GM12875 (cell line): Measurements from ENCODE around the gene SMCP.

Experiments used
- H3K4me3 ChIP-seq: one replicate; pipeline ENCODE4 v1.5.1; 2011; ENCODE audit warnings: low read depth, low read length, control low read depth
- TF ChIP-seq, protein P1 (sequence below): IDR thresholded peaks from 2 replicates; pipeline ENCODE4 v1.5.1; 2011; ENCODE audit warnings: low read depth, mild to moderate bottlenecking, control low read depth, inconsistent platforms, low read length, moderate library complexity, borderline replicate concordance; ENCODE audit not compliant: insufficient read depth

The SMCP gene

DNA sequence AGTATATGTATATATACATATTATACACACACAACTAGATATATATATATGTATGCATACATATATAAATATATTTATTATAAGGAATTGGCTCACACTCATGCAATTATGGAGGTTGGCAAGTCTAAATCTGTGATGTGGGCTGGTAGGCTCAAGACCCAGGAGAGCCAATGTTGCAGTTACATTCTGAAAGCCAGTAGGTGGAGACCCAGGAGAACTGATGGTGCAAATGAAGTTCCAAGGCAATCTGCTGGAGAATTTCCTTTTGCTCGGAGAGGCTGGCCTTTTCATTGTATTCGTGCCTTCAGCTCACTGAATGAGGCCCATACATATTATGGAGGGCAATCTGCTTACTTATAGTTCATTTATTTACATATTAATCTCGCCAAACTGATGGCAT, 39.7 kb downstream of the SMCP start:
- TF ChIP-seq, protein P1, sequence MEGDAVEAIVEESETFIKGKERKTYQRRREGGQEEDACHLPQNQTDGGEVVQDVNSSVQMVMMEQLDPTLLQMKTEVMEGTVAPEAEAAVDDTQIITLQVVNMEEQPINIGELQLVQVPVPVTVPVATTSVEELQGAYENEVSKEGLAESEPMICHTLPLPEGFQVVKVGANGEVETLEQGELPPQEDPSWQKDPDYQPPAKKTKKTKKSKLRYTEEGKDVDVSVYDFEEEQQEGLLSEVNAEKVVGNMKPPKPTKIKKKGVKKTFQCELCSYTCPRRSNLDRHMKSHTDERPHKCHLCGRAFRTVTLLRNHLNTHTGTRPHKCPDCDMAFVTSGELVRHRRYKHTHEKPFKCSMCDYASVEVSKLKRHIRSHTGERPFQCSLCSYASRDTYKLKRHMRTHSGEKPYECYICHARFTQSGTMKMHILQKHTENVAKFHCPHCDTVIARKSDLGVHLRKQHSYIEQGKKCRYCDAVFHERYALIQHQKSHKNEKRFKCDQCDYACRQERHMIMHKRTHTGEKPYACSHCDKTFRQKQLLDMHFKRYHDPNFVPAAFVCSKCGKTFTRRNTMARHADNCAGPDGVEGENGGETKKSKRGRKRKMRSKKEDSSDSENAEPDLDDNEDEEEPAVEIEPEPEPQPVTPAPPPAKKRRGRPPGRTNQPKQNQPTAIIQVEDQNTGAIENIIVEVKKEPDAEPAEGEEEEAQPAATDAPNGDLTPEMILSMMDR: peak; percentile 24; the same call in 1 of the 2 replicates
- H3K4me3 ChIP-seq: no peak overlapping the region

DNA sequence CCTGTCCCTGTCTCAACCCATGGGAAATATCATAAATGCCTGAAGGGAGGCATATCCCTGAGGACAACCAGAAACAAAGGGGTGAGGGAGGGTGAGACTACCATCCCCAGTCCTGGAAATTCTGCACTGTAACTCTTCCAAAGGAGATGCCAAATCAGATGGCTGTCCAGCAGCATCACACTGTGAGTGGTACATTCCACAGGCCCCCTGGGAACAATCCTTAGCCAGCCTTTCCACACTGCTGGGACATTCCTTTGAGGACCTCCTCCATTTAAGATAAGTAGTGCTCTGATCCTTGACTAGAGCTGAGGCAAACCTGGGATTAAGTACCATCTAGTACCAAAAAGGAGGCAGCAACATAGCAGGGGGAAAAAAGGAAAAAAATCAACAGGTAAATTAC, 40.9 kb downstream of the SMCP start:
- H3K4me3 ChIP-seq: no peak overlapping the region
- TF ChIP-seq, protein P1: no peak

DNA sequence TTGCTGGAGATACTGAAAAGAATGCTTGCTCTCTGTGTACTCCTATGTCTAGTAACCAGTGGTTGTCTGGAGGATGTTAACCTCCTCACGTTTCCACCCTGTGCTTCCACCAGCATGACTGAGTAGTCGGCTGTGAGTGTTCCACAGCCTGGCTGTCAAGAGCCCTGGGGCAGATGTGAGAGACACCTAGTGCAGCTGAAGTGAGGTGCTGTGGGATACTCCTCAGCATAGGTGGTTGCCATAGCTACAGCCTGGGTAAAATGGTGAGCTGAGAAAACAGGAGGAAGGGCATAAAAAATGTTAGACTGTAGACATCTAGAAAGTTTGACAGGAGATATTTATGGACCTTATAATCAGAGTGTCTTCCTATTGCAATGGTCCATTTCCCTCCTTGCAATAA, 46.1 kb downstream of the SMCP start:
- TF ChIP-seq, protein P1: no peak
- H3K4me3 ChIP-seq: no peak overlapping the region

DNA sequence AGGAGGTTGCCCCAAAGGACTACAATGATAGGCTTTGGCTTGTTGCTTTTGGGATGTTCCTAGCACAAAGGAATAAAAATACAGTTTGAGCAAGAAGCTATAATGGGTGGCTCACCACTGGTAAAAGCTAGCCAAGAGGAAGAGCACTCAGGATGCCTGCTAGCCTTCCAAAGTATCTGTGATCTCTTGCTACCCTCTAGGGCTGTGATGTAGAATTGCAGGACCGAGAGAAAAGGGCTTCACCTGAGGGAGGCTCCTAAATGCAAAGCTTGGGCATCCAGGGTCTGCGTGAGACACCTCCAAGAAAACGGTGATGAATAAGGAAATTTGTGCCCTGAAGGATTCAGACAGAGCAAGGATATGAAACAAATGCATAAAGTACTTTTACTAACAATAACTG, 48.0 kb downstream of the SMCP start:
- TF ChIP-seq, protein P1: peak; percentile 79
- H3K4me3 ChIP-seq: no peak overlapping the region

DNA sequence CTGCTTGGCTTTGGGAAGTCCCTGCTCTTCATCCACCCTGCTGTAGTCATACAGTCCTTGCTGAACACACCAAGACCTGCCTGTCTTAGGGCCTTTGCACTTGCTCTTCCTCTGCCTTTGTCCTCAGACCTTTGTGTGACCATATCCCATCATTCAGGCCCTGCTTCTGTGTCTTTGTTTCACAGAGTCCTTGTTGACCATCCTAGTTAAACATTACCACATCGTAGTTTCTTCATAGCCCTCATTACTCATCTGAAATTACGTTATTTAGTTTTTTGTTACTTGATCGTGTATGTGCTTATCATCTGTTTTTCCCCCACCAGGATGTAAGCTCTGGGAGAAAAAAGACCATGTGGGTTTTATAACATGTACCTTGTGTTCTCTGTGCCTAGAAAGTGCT, 50.5 kb downstream of the SMCP start:
- TF ChIP-seq, protein P1: no peak

DNA sequence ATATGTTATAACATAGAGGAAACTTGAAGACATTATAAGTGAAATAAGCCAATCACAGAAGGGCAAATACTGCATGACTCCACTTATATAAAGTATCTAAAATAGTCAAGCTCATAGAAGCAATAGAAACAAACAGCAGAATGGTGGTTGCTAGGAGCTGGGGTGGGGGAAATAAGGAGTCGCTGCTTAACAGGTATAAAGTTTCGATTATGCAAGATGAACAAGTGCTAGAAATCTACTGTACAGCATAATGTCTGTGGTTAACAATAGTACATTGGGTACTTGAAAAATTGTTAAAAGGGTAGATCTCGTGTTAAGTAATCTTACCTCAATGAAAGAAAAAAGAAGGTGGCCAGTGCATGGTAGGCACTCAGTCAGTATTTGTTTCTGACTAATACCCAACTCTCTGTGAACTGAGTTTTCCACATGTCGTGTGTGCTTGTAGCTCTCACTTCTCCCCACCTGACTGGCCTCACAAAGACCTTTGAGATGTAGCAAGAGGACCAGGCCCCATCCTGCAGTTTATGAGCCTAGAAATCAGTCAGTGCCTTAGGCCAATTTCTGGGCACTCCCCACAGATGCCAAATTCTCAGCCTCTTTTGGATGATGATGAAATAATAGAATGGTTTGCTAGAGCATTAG, 54.2 kb downstream of the SMCP start:
- TF ChIP-seq, protein P1: no peak
- H3K4me3 ChIP-seq: no peak overlapping the region

More for the DNA sequence above, 50.5 kb downstream of the SMCP start:
- H3K4me3 ChIP-seq: no peak overlapping the region

DNA sequence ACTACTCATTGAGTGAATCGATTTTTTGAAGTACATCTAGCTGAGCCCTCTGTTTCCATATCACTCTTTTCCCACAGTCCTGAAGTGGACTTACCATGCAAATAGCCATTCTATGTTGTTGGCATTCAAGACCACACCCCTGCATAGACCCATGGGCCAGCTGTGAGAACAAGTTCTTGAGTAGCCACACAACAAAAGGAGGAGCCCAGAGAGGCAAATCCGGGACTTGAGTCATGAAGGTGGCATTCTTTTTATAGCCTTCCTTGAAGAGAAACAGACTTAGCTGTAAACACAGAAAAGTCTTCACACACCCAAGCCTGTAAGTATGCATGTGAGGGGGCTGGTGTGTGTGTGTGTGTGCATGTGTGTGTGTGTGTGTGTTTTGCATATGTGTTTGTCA, 55.1 kb downstream of the SMCP start:
- TF ChIP-seq, protein P1: no peak
- H3K4me3 ChIP-seq: no peak overlapping the region
